Mesendoderm (in vitro differentiated cells): ENCODE data around the gene NUDT3.

ENCODE experiments used
- DNase-seq: peaks from one replicate; pipeline ENCODE4 v3.0.0; 2013
- H2AK5ac ChIP-seq: 2 replicates; pipeline ENCODE4 v1.6.1; 2013; ENCODE audit warnings: low read length, inconsistent platforms
- H2BK120ac ChIP-seq: 2 replicates; pipeline ENCODE4 v1.6.1; 2013; ENCODE audit warnings: low read depth, mild to moderate bottlenecking, low read length, moderate library complexity, mixed read lengths
- H2BK15ac ChIP-seq: replicated peaks from 2 replicates; pipeline ENCODE4 v1.6.1; 2013; ENCODE audit warnings: low read depth, mild to moderate bottlenecking, moderate library complexity
- H2BK5ac ChIP-seq: 2 replicates; pipeline ENCODE4 v1.6.1; 2013; ENCODE audit warnings: low read length, inconsistent platforms
- H3K18ac ChIP-seq: 2 replicates; pipeline ENCODE4 v1.6.1; 2013; ENCODE audit warnings: mild to moderate bottlenecking, low read length, mixed read lengths
- H3K23ac ChIP-seq: one replicate; pipeline ENCODE4 v1.6.1; 2013; ENCODE audit warnings: low read length
- H3K27ac ChIP-seq: 2 replicates; pipeline ENCODE4 v1.5.1; 2013; ENCODE audit warnings: low read depth, mild to moderate bottlenecking, inconsistent platforms, low read length, moderate library complexity
- H3K27me3 ChIP-seq: 2 replicates; pipeline ENCODE4 v1.6.1; 2013; ENCODE audit warnings: low read length, control low read depth, mild to moderate bottlenecking, inconsistent platforms; ENCODE audit not compliant: insufficient read depth, poor library complexity
- H3K36me3 ChIP-seq: 2 replicates; pipeline ENCODE4 v1.6.1; 2013; ENCODE audit warnings: low read length, inconsistent platforms; ENCODE audit not compliant: control insufficient read depth, insufficient read depth
- H3K4ac ChIP-seq: one replicate; pipeline ENCODE4 v1.6.1; 2013; ENCODE audit warnings: low read depth, mild to moderate bottlenecking, low read length, moderate library complexity
- H3K4me1 ChIP-seq: 2 replicates; pipeline ENCODE4 v1.6.1; 2013; ENCODE audit warnings: low read depth, low read length, inconsistent platforms; ENCODE audit not compliant: control insufficient read depth
- H3K4me2 ChIP-seq: 2 replicates; pipeline ENCODE4 v1.6.1; 2013; ENCODE audit warnings: low read length
- H3K4me3 ChIP-seq: 2 replicates; pipeline ENCODE4 v1.5.1; 2013; ENCODE audit warnings: mild to moderate bottlenecking, low read length
- H3K56ac ChIP-seq: one replicate; pipeline ENCODE4 v1.6.1; 2013; ENCODE audit warnings: low read length
- H3K79me1 ChIP-seq: 2 replicates; pipeline ENCODE4 v1.6.1; 2013; ENCODE audit warnings: low read length, inconsistent platforms
- H3K79me2 ChIP-seq: 2 replicates; pipeline ENCODE4 v1.6.1; 2013; ENCODE audit warnings: mild to moderate bottlenecking, low read length; ENCODE audit not compliant: control insufficient read depth, insufficient read depth
- H3K9ac ChIP-seq: 2 replicates; pipeline ENCODE4 v1.6.1; 2013; ENCODE audit warnings: low read length, inconsistent platforms
- H4K5ac ChIP-seq: one replicate; pipeline ENCODE4 v1.6.1; 2013; ENCODE audit warnings: low read length
- H4K8ac ChIP-seq: one replicate; pipeline ENCODE4 v1.6.1; 2013; ENCODE audit warnings: low read depth, mild to moderate bottlenecking, control low read depth, low read length, moderate library complexity
- WGBS: extraction: QIAGEN DNeasy Blood & Tissue Kit; methylation state at CpG from one replicate; pipeline ENCODE4 v1.1.7; 2013; ENCODE audit warnings: low lambda C conversion rate, missing lambda C conversion rate; ENCODE audit not compliant: insufficient coverage; ENCODE audit errors: extremely low coverage; 5-methylcytosine and 5-hydroxymethylcytosine counted together

Gene NUDT3

DNA sequence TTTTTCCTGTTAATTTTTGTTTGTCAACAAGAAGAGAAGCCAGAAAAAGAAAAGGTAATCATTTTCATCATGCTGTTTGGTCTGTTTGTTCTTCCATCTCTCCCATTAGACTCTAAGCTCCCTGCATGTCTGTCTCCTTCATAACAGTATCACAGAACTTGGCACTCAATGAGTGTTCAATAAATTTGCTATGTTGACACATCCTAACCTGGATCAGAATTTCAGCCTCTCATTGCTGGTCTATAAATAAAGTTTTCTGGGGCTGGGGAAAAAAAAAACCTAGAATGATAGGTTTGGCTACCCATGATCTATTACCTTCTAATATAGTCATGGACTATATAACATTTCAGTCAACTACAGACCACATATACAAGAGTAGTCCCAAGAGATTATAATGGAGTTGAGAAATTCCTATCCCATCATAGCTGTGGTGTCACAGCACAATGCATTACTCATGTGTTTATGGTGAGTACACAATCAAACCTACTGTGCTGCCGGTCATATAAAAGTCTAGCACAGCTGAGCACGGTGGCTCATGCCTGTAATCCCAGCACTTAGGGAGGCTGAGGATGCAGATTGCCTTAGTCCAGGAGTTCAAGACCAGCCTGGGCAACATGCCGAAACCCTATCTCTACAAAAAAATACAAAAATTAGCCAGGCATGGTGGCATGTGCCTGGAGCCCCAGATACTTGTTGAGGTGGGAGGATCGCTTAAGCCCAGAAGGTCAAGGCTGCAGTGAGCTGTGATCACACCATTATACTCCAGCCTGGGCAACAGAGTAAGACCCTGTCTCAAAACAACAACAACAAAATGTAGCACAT is 5.9 kb downstream of the NUDT3 start:
- peaks cover 68% of the 10 kb centered on the region for H3K79me2 ChIP-seq
- H3K56ac ChIP-seq = no peak overlapping the region
- no peak overlapping the region for H2BK5ac ChIP-seq
- no peak overlapping the region for H3K9ac ChIP-seq
- no peak overlapping the region for H3K4me3 ChIP-seq
- DNase-seq = no peak
- no peak overlapping the region for H4K5ac ChIP-seq
- no peaks in the 10 kb centered on the region for H3K27me3 ChIP-seq
- H3K4me1 ChIP-seq = no peaks in the 10 kb centered on the region
- H3K4me2 ChIP-seq = no peak overlapping the region
- whole genome bisulfite sequencing = no CpG with 5 or more reads among the region's 4 CpGs
- H3K23ac ChIP-seq = no peak overlapping the region
- H2BK120ac ChIP-seq = no peak overlapping the region
- H2AK5ac ChIP-seq = no peak overlapping the region
- no peak overlapping the region for H2BK15ac ChIP-seq
- no peak overlapping the region for H3K27ac ChIP-seq
- H3K4ac ChIP-seq = no peak overlapping the region
- H4K8ac ChIP-seq = no peak overlapping the region
- H3K36me3 ChIP-seq = no peaks in the 10 kb centered on the region
- no peak overlapping the region for H3K18ac ChIP-seq
- peaks cover 10% of the 10 kb centered on the region for H3K79me1 ChIP-seq

- Histone ChIP-seq H4K5ac (no peak overlapping the region), H3K79me1 (peaks cover 9% of the 10 kb centered on the region), H3K9ac (no peak overlapping the region), H3K4me2 (no peak overlapping the region), H2BK120ac (no peak overlapping the region), H3K36me3 (no peaks in the 10 kb centered on the region), H3K18ac (no peak overlapping the region), H3K56ac (no peak overlapping the region), H3K23ac (no peak overlapping the region), H3K27ac (no peak overlapping the region), H2BK5ac (no peak overlapping the region), H3K4me3 (no peak overlapping the region), H4K8ac (no peak overlapping the region), H3K4me1 (no peaks in the 10 kb centered on the region), H3K79me2 (peaks cover 65% of the 10 kb centered on the region), H2BK15ac (no peak overlapping the region), H3K27me3 (no peaks in the 10 kb centered on the region), H3K4ac (no peak overlapping the region), H2AK5ac (no peak overlapping the region)
- no peak for DNase-seq
- whole genome bisulfite sequencing = no CpG with 5 or more reads among the region's 3 CpGs
Observed at GRCh38 chr6:34385793-34386195, 6.7 kb downstream of the NUDT3 start.

DNA sequence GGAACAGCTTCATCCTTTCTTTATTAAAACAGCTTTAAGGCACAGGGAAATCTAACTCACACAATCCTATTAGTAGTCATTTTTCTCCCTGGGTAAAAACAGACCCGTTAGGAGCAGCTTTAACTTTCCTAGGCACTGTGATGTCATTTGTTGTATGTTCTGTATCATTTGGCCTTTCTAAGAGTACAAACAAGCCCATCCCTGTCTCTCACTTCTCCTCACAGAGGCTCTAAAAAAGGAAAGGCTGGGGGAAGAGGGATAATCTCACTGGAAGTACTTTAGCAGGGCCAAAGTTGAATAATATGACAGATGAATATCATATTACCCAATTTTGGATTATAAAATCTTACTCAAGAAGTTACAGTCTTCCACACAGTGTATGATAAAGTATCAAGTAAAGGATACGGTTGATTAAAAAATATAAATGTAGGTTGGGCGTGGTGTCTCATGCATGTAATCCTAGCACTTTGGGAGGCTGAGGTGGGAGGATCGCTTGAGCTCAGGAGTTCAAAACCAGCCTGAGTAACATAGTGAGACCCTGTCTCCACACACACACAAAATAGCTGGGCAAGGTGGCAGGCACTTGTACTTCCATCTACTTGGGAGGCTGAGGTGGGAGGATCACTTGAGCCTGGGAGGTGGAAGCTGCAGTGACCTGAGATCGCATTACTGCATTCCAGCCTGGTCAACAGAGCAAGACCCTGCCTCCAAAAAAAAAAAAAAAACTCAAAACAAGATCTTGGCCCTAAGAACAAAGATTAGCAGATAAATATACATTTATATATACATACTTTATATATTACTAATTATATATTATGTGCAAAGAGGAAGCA is 7.9 kb downstream of the NUDT3 start:
- H2BK5ac ChIP-seq = no peak overlapping the region
- no peak overlapping the region for H3K18ac ChIP-seq
- no peak overlapping the region for H3K23ac ChIP-seq
- H3K79me1 ChIP-seq = peaks cover 12% of the 10 kb centered on the region
- H3K4me1 ChIP-seq = no peaks in the 10 kb centered on the region
- no peak overlapping the region for H3K56ac ChIP-seq
- H3K36me3 ChIP-seq = no peaks in the 10 kb centered on the region
- no peak overlapping the region for H3K4me3 ChIP-seq
- no peak overlapping the region for H4K8ac ChIP-seq
- H2BK15ac ChIP-seq = no peak overlapping the region
- no peak overlapping the region for H3K4me2 ChIP-seq
- no peak for DNase-seq
- no CpG with 5 or more reads among the region's 5 CpGs for WGBS
- no peak overlapping the region for H3K4ac ChIP-seq
- no peak overlapping the region for H2BK120ac ChIP-seq
- H3K9ac ChIP-seq = no peak overlapping the region
- H4K5ac ChIP-seq = no peak overlapping the region
- H3K27me3 ChIP-seq = no peaks in the 10 kb centered on the region
- H3K79me2 ChIP-seq = peaks cover 62% of the 10 kb centered on the region
- no peak overlapping the region for H2AK5ac ChIP-seq
- H3K27ac ChIP-seq = no peak overlapping the region

GRCh38 chr6:34383656-34384320 is 8.7 kb downstream of the NUDT3 start:
- no peak overlapping the region for H3K4me3 ChIP-seq
- no CpG with 5 or more reads among the region's 6 CpGs for WGBS

DNA sequence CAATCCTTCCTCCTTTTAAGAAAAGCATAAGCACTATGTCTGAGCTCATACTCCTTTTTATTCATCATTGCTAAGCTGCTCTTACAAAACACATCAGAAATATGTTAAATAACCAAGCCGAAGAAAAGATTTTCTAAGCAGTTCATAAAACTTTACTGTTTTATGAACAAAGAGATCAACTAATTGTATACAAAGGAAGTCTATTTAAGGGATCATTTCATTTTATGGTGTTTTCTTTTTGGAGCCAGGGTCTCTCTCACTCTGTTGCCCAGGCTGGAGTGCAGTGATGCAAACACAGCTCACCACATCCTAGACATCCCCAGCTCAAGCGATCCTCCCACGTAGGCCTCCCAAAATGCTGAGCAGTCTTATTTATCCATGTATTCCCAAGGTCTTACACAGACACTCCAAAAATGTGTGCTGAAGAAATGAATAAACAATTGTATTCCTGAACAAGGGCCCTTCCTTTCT is 9.3 kb downstream of the NUDT3 start:
- no peak overlapping the region for H3K27ac ChIP-seq
- peaks cover 58% of the 10 kb centered on the region for H3K79me2 ChIP-seq
- H2AK5ac ChIP-seq = no peak overlapping the region
- no peaks in the 10 kb centered on the region for H3K36me3 ChIP-seq
- no peaks in the 10 kb centered on the region for H3K27me3 ChIP-seq
- no peak overlapping the region for H3K4me3 ChIP-seq
- WGBS = no CpG with 5 or more reads among the region's 3 CpGs
- no peak overlapping the region for H3K4me2 ChIP-seq
- no peak overlapping the region for H4K5ac ChIP-seq
- no peak overlapping the region for H3K56ac ChIP-seq
- peaks cover 2% of the 10 kb centered on the region for H3K4me1 ChIP-seq
- H2BK5ac ChIP-seq = no peak overlapping the region
- H3K9ac ChIP-seq = no peak overlapping the region
- no peak overlapping the region for H2BK15ac ChIP-seq
- no peak overlapping the region for H3K4ac ChIP-seq
- no peak overlapping the region for H3K23ac ChIP-seq
- peaks cover 12% of the 10 kb centered on the region for H3K79me1 ChIP-seq
- no peak overlapping the region for H4K8ac ChIP-seq
- no peak overlapping the region for H2BK120ac ChIP-seq
- DNase-seq = no peak
- no peak overlapping the region for H3K18ac ChIP-seq

More at GRCh38 chr6:34383656-34384320, 8.7 kb downstream of the NUDT3 start:
- no peak for DNase-seq
- Histone ChIP-seq H3K56ac (no peak overlapping the region), H4K8ac (no peak overlapping the region), H3K36me3 (no peaks in the 10 kb centered on the region), H2BK15ac (no peak overlapping the region), H3K79me1 (peaks cover 10% of the 10 kb centered on the region), H3K18ac (no peak overlapping the region), H4K5ac (no peak overlapping the region), H2AK5ac (no peak overlapping the region), H3K4me2 (no peak overlapping the region), H3K27me3 (no peaks in the 10 kb centered on the region), H2BK120ac (no peak overlapping the region), H3K79me2 (peaks cover 57% of the 10 kb centered on the region), H3K4ac (no peak overlapping the region), H3K4me1 (no peaks in the 10 kb centered on the region), H2BK5ac (no peak overlapping the region), H3K23ac (no peak overlapping the region), H3K9ac (no peak overlapping the region), H3K27ac (no peak overlapping the region)
